ENCODE results near the gene RBP5. TPM values are rescaled to one million over a fixed set of nuclear protein-coding genes. Genes with fewer than 3 reads are reported as not detected.

RBP5 gene
- total and polyA plus RNA-seq, 2 donors (not counting 1 experiment from before 2014, with no cell fraction given) = not detected

- no peaks in the 10 kb centered on the region for H3K79me2 ChIP-seq (ENCODE audit: control insufficient read depth, insufficient read depth, low read length)
- H3K4me3 ChIP-seq (replicated peaks in 1 of 4; ENCODE audit: control extremely low read depth in 1 of 4, insufficient read depth in 1 of 4, low read depth in 3 of 4, low read length in 4 of 4) = no peak overlapping the region
- no peaks in the 10 kb centered on the region for H4K20me1 ChIP-seq (ENCODE audit: control insufficient read depth, extremely low read depth, insufficient read depth, low read length)
- TF ChIP-seq CTCF (conservative IDR thresholded peaks at IDR 0.05 in 1 of 2, IDR thresholded peaks at IDR 0.05 in 1 of 2; ENCODE audit: low read depth in 1 of 2, low read length in 2 of 2) (no peak), EZH2 (IDR thresholded peaks at IDR 0.05; ENCODE audit: low read length, missing control alignments) (no peak)
- no peaks in the 10 kb centered on the region for H3K9me3 ChIP-seq (ENCODE audit: control insufficient read depth, insufficient read depth, low read depth, low read length)
- no peaks in the 10 kb centered on the region for H3K27me3 ChIP-seq (ENCODE audit: control insufficient read depth, insufficient read depth, low read length)
- no peak overlapping the region for H2AFZ ChIP-seq (ENCODE audit: low read length)
- no peak for DNase-seq (ENCODE audit: low read depth in 2 of 2)
- no peak overlapping the region for H3K27ac ChIP-seq (ENCODE audit: insufficient read depth, low read length)
- no peaks in the 10 kb centered on the region for H3K36me3 ChIP-seq (ENCODE audit: control insufficient read depth, insufficient read depth, low read length)
- H3K4me1 ChIP-seq (ENCODE audit: control insufficient read depth, extremely low read depth, insufficient read depth, low read length) = no peaks in the 10 kb centered on the region
- H3K4me2 ChIP-seq (ENCODE audit: extremely low read depth, insufficient read depth, low read length) = no peak overlapping the region
- no peak overlapping the region for H3K9ac ChIP-seq (ENCODE audit: insufficient read depth, low read length)
These were observed 22.2 kb upstream of the RBP5 start for GRCh38 chr12:7150841-7151240.

DNA sequence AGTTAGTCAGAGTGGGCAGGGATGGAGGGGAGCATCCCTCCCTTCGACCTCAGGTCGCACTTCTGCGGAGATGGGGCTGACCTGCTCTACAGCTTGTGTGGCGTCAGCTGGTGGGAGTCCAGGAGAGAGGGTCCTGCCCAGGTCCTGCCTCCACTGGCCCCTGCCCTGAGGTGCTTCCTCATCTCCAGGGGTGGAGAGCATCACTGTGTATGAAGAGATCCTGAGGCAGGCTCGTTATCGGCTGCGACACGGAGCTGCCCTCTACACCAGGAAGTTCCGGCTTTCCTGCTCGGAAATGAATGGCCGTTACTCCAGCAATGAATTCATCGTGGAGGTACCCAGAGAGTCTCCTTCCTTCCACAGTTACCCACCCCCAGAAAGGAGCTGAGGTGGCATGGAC lies 21.7 kb upstream of the RBP5 start:
- no peak overlapping the region for H3K9ac ChIP-seq (ENCODE audit: insufficient read depth, low read length)
- no peak overlapping the region for H3K4me3 ChIP-seq (replicated peaks in 1 of 4; ENCODE audit: control extremely low read depth in 1 of 4, insufficient read depth in 1 of 4, low read depth in 3 of 4, low read length in 4 of 4)
- H3K27me3 ChIP-seq (ENCODE audit: control insufficient read depth, insufficient read depth, low read length) = no peaks in the 10 kb centered on the region
- H3K79me2 ChIP-seq (ENCODE audit: control insufficient read depth, insufficient read depth, low read length) = no peaks in the 10 kb centered on the region
- H3K4me2 ChIP-seq (ENCODE audit: extremely low read depth, insufficient read depth, low read length) = no peak overlapping the region
- H2AFZ ChIP-seq (ENCODE audit: low read length) = no peak overlapping the region
- no peaks in the 10 kb centered on the region for H4K20me1 ChIP-seq (ENCODE audit: control insufficient read depth, extremely low read depth, insufficient read depth, low read length)
- no peak for TF ChIP-seq CTCF (conservative IDR thresholded peaks at IDR 0.05 in 1 of 2, IDR thresholded peaks at IDR 0.05 in 1 of 2; ENCODE audit: low read depth in 1 of 2, low read length in 2 of 2)
- TF ChIP-seq EZH2 (IDR thresholded peaks at IDR 0.05; ENCODE audit: low read length, missing control alignments) = no peak
- H3K27ac ChIP-seq (ENCODE audit: insufficient read depth, low read length) = no peak overlapping the region
- H3K4me1 ChIP-seq (ENCODE audit: control insufficient read depth, extremely low read depth, insufficient read depth, low read length) = no peaks in the 10 kb centered on the region
- no peaks in the 10 kb centered on the region for H3K9me3 ChIP-seq (ENCODE audit: control insufficient read depth, insufficient read depth, low read depth, low read length)
- no peaks in the 10 kb centered on the region for H3K36me3 ChIP-seq (ENCODE audit: control insufficient read depth, insufficient read depth, low read length)
- no peak for DNase-seq (ENCODE audit: low read depth in 2 of 2)

GRCh38 chr12:7146906-7147305 lies 18.2 kb upstream of the RBP5 start:
- no peak overlapping the region for H2AFZ ChIP-seq (ENCODE audit: low read length)

More at GRCh38 chr12:7146906-7147305, 18.2 kb upstream of the RBP5 start:
- Histone ChIP-seq H4K20me1 (ENCODE audit: control insufficient read depth, extremely low read depth, insufficient read depth, low read length) (no peaks in the 10 kb centered on the region), H3K4me1 (ENCODE audit: control insufficient read depth, extremely low read depth, insufficient read depth, low read length) (no peaks in the 10 kb centered on the region), H3K4me2 (ENCODE audit: extremely low read depth, insufficient read depth, low read length) (no peak overlapping the region), H3K27me3 (ENCODE audit: control insufficient read depth, insufficient read depth, low read length) (no peaks in the 10 kb centered on the region), H3K9me3 (ENCODE audit: control insufficient read depth, insufficient read depth, low read depth, low read length) (no peaks in the 10 kb centered on the region), H3K9ac (ENCODE audit: insufficient read depth, low read length) (no peak overlapping the region), H3K4me3 (replicated peaks in 1 of 4; ENCODE audit: control extremely low read depth in 1 of 4, insufficient read depth in 1 of 4, low read depth in 3 of 4, low read length in 4 of 4) (no peak overlapping the region), H3K79me2 (ENCODE audit: control insufficient read depth, insufficient read depth, low read length) (no peaks in the 10 kb centered on the region), H3K36me3 (ENCODE audit: control insufficient read depth, insufficient read depth, low read length) (peaks cover 1% of the 10 kb centered on the region), H3K27ac (ENCODE audit: insufficient read depth, low read length) (no peak overlapping the region)
- TF ChIP-seq CTCF (conservative IDR thresholded peaks at IDR 0.05 in 1 of 2, IDR thresholded peaks at IDR 0.05 in 1 of 2; ENCODE audit: low read depth in 1 of 2, low read length in 2 of 2) = no peak
- TF ChIP-seq EZH2 (IDR thresholded peaks at IDR 0.05; ENCODE audit: low read length, missing control alignments) = no peak
- no peak for DNase-seq (ENCODE audit: low read depth in 2 of 2)

Data from fibroblast of lung (primary cell).